HS-27A (cell line): ENCODE results near the gene SRC.

Experiments
- DNase-seq: peaks from one replicate; pipeline ENCODE4 v3.0.0-alpha.2; 2012; ENCODE audit warnings: low read depth, missing footprints

Gene SRC

GRCh38 chr20:37413023-37413334 lies 67.0 kb downstream of the SRC start:
- no peak for DNase-seq

- DNase-seq = no peak
Observed at GRCh38 chr20:37413379-37413778, 67.4 kb downstream of the SRC start.

- no peak for DNase-seq
Observed at GRCh38 chr20:37414224-37415035, 68.5 kb downstream of the SRC start.

GRCh38 chr20:37415118-37416085 lies 69.5 kb downstream of the SRC start:
- no peak for DNase-seq

- DNase-seq = no peak
Observed at GRCh38 chr20:37416100-37416847, 70.3 kb downstream of the SRC start.

- no peak for DNase-seq
Observed at GRCh38 chr20:37416848-37417616, 71.1 kb downstream of the SRC start.

- DNase-seq = no peak
Observed at GRCh38 chr20:37417617-37418467, 71.9 kb downstream of the SRC start.

GRCh38 chr20:37418591-37419109 lies 72.7 kb downstream of the SRC start:
- no peak for DNase-seq

GRCh38 chr20:37419307-37419706 lies 73.4 kb downstream of the SRC start:
- DNase-seq = no peak

- DNase-seq = no peak
Observed at GRCh38 chr20:37419774-37420542, 74.0 kb downstream of the SRC start.

GRCh38 chr20:37420610-37421009 lies 74.7 kb downstream of the SRC start:
- no peak for DNase-seq

GRCh38 chr20:37421060-37421905 lies 75.3 kb downstream of the SRC start:
- no peak for DNase-seq

GRCh38 chr20:37421988-37422387 lies 76.0 kb downstream of the SRC start:
- DNase-seq = no peak

GRCh38 chr20:37422791-37423286 lies 76.9 kb downstream of the SRC start:
- no peak for DNase-seq

GRCh38 chr20:37423545-37423944 lies 77.6 kb downstream of the SRC start:
- no peak for DNase-seq

- no peak for DNase-seq
Observed at GRCh38 chr20:37424062-37424851, 78.3 kb downstream of the SRC start.

- no peak for DNase-seq
Observed at GRCh38 chr20:37425103-37425625, 79.2 kb downstream of the SRC start.
